ENCODE data around the gene STK32B. TPM values are rescaled to one million over a fixed set of nuclear protein-coding genes. Genes with fewer than 3 reads are reported as not detected.
"Not testable (repeated sequence)": the region's sequence is repeated elsewhere in the genome, so short reads cannot be mapped to it uniquely, and the experiment has no call there.

STK32B gene
- total RNA-seq, 1 experiment from 2014 or later = 0.03 TPM

DNA sequence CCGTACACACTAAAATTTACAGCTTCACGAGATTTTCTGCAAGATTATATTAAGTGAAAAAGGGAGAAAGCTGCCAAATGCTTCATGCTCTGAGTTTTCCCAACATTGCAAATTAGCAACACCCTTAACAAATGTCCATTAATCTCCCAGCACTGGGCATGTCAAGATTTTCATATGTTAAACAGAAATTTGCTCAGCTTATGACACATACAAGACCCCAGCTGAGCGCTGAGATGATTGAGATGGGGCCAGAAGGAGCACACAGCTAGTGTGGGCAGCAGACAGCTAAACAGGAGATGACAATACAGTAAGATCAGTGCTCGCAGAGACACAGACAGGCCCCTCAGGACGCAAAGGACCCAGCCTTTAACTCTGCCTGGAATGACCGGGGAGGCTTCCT lies 208.8 kb downstream of the STK32B start:
- no peak for DNase-seq (ENCODE audit: low spot score)

- DNase-seq (ENCODE audit: low spot score) = no peak
Measured at GRCh38 chr4:5261866-5262265, 210.6 kb downstream of the STK32B start.

DNA sequence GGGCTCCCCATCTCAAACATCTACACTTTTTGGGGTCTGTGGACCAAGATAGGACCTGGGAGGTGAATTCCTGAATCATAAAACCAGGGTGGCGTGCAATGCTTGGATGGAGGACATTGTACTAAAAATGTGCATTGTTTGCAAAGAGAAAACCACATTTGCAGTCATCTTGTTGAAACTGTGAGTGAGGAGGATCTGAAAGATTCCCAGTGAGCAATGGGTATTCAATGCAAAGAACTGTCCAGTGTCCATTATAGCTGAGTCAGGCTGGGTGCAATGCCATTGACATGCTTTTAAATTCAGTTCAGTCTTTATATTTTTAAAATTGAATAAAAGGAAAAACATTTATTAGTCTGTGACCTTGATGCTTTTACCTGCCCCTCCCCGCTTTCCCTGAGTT lies 215.7 kb downstream of the STK32B start:
- no peak for DNase-seq (ENCODE audit: low spot score)

- DNase-seq (ENCODE audit: low spot score) = no peak
Measured at GRCh38 chr4:5267408-5267807, 216.1 kb downstream of the STK32B start.

- no peak for DNase-seq (ENCODE audit: low spot score)
Measured at GRCh38 chr4:5276475-5277075, 225.3 kb downstream of the STK32B start.

DNA sequence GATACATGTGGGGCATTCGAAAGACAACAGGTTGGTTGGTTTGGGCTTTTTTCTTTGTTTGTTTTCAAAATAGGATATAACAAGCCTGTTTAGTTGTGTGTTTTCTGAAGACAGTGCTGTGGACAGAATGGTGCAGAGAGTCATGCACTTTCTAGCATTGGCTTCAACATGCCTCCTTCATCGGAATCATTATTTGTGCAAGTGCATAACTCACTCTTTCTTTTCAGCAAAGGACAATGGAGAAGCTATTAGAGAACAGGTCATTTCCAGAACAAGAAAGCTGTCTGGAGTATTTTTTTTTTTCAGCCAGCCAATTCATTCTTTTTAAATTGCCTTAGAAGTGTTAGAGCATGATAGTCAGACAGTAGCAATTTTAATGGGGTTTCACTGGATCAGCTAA lies 225.8 kb downstream of the STK32B start:
- DNase-seq (ENCODE audit: low spot score) = no peak

DNA sequence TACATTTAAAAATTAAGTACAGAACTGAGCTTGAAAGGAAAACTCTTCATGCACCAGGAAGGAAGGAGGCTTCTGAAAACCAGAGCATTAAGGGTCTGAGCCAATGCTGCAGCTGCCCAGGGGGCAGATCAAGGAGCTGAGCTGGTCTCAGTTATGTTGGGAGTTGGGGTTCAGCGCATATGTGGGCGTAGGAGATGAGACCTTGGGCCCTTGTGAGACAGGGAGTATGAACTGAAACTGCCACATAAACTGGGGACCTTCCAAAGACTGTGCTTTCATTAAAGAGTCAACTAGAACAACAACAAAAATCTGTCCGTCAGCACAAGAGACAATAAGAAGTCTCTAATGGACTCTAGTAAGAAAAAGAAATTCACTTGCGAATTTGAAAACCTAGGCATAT lies 226.9 kb downstream of the STK32B start:
- DNase-seq (ENCODE audit: low spot score) = no peak

GRCh38 chr4:5280069-5280468 lies 228.8 kb downstream of the STK32B start:
- not testable (repeated sequence) for DNase-seq (ENCODE audit: low spot score)

GRCh38 chr4:5280828-5281227 lies 229.5 kb downstream of the STK32B start:
- no peak for DNase-seq (ENCODE audit: low spot score)

DNA sequence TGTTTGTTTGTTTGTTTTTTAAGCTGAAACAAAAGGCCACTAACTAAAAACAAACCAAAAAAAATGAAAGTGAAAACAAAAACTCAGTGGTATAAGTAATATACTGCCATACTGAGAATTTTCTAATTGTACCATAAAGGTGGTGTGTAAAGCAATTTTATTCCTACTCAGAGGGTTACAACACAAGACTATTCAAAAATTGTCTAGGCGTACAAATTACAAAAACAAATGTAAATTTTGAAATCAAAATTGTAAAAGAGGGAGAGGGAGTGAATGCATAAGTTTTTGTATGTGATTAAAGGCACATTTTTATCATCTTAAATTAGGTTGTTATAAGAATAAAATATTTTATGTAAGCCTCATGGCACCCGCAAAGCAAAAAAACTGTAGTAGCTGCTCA lies 232.6 kb downstream of the STK32B start:
- no peak for DNase-seq (ENCODE audit: low spot score)

GRCh38 chr4:5284517-5284916 lies 233.2 kb downstream of the STK32B start:
- no peak for DNase-seq (ENCODE audit: low spot score)

DNA sequence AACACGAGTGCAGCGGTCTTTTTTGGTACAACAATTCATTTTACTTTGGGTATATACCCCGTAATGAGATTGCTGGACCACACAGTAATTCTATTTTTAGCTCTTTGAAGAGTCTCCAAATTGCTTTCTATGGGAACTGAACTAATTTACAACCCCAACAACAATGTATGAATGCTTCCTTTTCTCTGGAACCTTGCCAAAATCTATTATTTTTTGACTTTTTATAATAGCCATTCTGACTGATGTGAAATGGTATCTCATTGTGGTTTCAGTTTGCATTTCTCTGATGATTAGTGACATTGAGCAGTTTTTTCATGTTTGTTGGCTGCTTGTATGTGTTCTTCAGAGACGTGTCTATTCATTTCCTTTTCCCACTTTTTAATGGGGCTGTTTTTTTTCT lies 240.8 kb downstream of the STK32B start:
- no peak for DNase-seq (ENCODE audit: low spot score)

- not testable (repeated sequence) for DNase-seq (ENCODE audit: low spot score)
Measured at GRCh38 chr4:5298000-5298787, 246.9 kb downstream of the STK32B start.

DNA sequence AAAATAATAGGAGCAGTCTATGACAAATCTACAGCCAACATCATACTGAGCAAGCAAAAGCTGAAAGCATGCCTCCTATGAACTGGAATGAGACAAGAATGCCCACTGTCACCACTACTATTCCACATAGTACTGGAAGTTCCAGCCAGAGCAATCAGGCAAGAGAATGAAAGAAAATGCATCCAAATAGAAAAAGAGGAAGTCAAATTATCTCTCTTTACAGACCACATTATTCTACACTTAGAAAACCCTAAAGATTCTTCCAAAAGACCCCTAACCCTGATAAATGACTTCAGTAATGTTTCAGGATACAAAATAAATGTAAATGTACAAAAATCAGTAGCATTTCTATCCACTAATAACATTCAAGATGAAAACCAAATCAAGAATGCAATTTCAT lies 249.0 kb downstream of the STK32B start:
- DNase-seq (ENCODE audit: low spot score) = no peak

GRCh38 chr4:5307928-5308327 lies 256.6 kb downstream of the STK32B start:
- DNase-seq (ENCODE audit: low spot score) = no peak

GRCh38 chr4:5322321-5322720 lies 271.0 kb downstream of the STK32B start:
- no peak for DNase-seq (ENCODE audit: low spot score)

GRCh38 chr4:5330339-5330989 lies 279.2 kb downstream of the STK32B start:
- no peak for DNase-seq (ENCODE audit: low spot score)

DNA sequence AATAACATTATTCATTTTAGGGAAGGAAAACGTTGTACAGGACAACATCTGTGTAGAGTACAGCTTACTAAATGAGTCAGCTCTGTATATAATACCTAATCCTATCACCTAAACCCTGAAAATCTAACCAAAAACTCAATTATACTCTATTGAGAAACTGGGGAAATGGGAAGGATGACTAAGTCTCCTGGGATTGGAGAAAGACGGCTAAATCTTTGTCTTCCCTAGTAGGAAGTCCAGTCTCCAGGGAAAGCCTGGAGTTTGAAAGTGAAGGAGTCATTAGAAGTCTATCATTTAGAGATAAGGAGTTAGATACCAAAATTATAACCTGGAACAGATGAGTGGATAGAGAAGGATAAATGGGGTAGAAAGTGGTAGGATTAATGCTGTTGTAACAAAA lies 286.5 kb downstream of the STK32B start:
- DNase-seq (ENCODE audit: low spot score) = no peak

DNA sequence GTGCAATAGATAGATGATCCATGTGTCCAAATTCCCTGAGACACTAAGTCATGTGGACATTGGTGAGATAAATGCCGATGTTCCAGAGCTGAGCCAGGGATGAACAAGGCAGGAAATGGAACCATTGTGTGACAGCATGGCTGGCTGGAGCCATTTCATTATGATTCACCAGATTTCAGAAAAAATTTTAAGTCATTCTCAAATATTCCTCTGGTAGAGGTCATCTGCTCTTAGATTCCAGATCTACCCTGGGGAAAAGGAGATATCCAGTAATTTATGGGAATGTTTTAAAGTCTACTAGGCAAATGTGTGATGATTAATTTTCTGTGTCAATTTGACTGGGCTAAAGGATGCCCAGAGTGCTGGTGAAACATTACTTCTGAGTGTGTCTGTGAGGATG lies 287.3 kb downstream of the STK32B start:
- no peak for DNase-seq (ENCODE audit: low spot score)

GRCh38 chr4:5340991-5341451 lies 289.7 kb downstream of the STK32B start:
- no peak for DNase-seq (ENCODE audit: low spot score)

DNA sequence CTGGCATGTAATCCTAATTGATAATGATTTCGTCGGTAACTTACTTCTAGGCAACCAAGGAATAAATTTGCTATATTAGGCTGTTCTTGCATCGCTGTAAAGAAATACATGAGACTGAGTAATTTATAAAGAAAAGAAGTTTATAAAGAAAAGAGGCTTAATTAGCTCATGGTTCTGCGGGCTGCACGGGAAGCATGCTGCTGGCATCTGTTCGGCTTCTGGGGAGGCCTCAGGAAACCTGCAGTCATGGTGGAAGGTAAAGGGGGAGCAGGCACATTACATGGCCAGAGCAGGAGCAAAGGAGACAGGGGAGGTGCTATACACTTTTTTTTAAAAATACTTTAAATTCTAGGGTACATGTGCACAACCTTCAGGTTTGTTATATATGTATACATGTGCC lies 290.2 kb downstream of the STK32B start:
- no peak for DNase-seq (ENCODE audit: low spot score)

DNA sequence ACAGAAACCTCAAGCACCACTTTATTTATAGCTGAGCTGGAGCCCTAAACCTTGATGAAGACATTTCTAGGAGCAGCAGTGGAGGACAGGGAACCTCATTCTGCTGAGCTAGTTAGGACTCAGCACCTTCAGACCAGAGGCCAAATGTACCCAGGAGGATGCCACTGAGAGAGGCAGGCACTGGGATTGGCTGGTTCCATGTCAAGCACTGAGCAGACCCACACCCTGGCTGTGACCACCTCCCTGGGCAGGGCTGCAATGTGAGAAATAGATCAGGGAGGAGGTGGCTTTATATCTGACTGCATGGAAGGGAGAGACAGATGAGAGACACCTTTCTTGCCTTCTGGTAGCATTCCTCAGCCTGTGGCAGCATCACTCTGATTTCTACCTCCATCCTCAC lies 304.6 kb downstream of the STK32B start:
- no peak for DNase-seq (ENCODE audit: low spot score)

GRCh38 chr4:5357870-5358269 lies 306.6 kb downstream of the STK32B start:
- DNase-seq (ENCODE audit: low spot score) = no peak
